Testis (tissue), 3 donors: ENCODE measurements around the gene RAB3A. TPM values are rescaled to one million over a fixed set of nuclear protein-coding genes. Genes with fewer than 3 reads are reported as not detected.

ENCODE experiments used
- DNase-seq: peaks from one replicate; pipeline ENCODE4 v3.0.0-alpha.2; 2019
- H3K27ac ChIP-seq, 2 donors: fragments of 200-600 bp; sonication (generic); one replicate each; pipeline ENCODE4 v1.5.1; 2019
- H3K27me3 ChIP-seq: fragments of 200-600 bp; sonication (generic); one replicate; pipeline ENCODE4 v1.5.1; 2019
- H3K36me3 ChIP-seq: fragments of 200-600 bp; sonication (generic); one replicate; pipeline ENCODE4 v1.5.1; 2017; ENCODE audit warnings: low read depth; ENCODE audit errors: missing control alignments
- H3K4me1 ChIP-seq: fragments of 200-600 bp; sonication (generic); one replicate; pipeline ENCODE4 v1.5.1; 2019
- H3K4me3 ChIP-seq, 2 donors: fragments of 200-600 bp; sonication (generic); one replicate each; pipeline ENCODE4 v1.5.1; 2017 to 2019
- H3K9me3 ChIP-seq: fragments of 200-600 bp; sonication (generic); one replicate; pipeline ENCODE4 v1.5.1; 2017
- POLR2A ChIP-seq: fragments of 450-650 bp; IDR thresholded peaks from one replicate; pipeline ENCODE4 v1.6.1; 2017; ENCODE audit warnings: antibody characterized with exemption, mild to moderate bottlenecking, moderate library complexity
- WGBS, 2 donors: methylation state at CpG; one replicate each; pipeline ENCODE4 v1.1.5; 2018; 5-methylcytosine and 5-hydroxymethylcytosine counted together
- intact Hi-C: fragments of 100-400 bp; cut with DNase I; formaldehyde crosslinking; loops from one replicate; pipeline ENCODE4 v1.15.1; 2023; ENCODE audit warnings: low total_unique reads
- polyA plus RNA-seq: library from polyadenylated mRNA; stranded (reverse); fragments of 350-450 nt; fragmentation: Illumina TruSeq; extraction: RNeasy Lipid Tissue Mini Kit (QIAGEN cat#74804); gene quantifications from one replicate; pipeline ENCODE4 v1.2.3, GENCODE V29; 2014; ENCODE audit warnings: low read depth, low replicate concordance; ENCODE audit not compliant: insufficient read depth
- total RNA-seq, 2 donors: library from RNA; depleted of rRNA; stranded (reverse); fragments of >200 nt; gene quantifications; one replicate each; pipeline ENCODE4 v1.2.3, GENCODE V29; 2016
- TF ChIP-seq, protein P1 (sequence below), 3 experiments: fragments of 450-650 bp in 2 of 3; fragments of 200-600 bp in 1 of 3; sonication (generic) in 1 of 3; IDR thresholded peaks; one replicate each; pipeline ENCODE4 v1.5.1; 2016 to 2019; ENCODE audit warnings: antibody characterized with exemption in 3 of 3, mild to moderate bottlenecking in 2 of 3, moderate library complexity in 1 of 3

Gene RAB3A
- total and polyA plus RNA-seq, 3 donors from 2014 or later: 2.8 to 6.3 (median 4.6) TPM

DNA sequence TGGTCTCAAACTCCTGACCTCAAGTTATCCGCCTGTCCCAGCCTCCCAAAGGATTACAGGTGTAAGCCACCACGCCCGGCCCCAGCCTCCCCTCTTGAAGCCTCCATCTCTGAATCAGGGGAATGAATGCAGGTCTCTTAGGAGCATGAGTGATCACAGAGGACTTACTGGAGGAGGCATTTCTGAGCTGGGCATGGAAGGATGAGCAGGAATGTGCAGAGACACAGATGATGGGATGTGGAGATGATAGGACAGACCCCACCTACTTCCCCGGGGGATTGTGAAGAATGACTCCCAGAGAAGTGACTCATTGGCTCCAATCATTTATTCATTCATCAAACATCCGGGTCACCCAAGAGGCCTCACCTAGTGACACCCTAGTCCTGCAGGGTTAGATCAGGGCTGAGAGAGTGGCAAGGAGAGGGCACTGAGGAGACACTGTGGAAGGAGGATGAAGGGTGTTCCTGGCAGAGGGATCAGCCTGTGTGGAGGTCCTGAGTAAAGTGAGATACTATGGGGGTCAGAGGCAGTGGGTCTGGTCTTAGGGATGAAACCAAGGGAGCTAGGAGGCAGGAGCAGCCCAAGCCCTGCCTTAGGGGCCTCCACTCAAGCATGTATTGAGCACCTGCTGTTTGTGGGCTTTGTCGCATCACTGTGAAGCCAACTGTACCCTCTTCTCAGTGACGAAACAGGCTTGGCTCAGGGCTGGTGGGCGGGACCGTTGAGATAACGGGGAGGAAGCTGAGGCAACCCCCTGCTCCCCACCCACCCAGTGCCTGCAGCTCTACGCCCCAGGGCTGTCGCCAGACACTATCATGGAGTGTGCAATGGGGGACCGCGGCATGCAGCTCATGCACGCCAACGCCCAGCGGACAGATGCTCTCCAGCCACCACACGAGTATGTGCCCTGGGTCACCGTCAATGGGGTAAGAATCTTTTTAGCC is 27.2 kb downstream of the RAB3A start:
- no peak overlapping the region for H3K27ac ChIP-seq
- no peaks in the 10 kb centered on the region for H3K36me3 ChIP-seq
- intact Hi-C loops: no loop called here
- H3K4me1 ChIP-seq: peaks cover 9% of the 10 kb centered on the region
- TF ChIP-seq, protein P1, sequence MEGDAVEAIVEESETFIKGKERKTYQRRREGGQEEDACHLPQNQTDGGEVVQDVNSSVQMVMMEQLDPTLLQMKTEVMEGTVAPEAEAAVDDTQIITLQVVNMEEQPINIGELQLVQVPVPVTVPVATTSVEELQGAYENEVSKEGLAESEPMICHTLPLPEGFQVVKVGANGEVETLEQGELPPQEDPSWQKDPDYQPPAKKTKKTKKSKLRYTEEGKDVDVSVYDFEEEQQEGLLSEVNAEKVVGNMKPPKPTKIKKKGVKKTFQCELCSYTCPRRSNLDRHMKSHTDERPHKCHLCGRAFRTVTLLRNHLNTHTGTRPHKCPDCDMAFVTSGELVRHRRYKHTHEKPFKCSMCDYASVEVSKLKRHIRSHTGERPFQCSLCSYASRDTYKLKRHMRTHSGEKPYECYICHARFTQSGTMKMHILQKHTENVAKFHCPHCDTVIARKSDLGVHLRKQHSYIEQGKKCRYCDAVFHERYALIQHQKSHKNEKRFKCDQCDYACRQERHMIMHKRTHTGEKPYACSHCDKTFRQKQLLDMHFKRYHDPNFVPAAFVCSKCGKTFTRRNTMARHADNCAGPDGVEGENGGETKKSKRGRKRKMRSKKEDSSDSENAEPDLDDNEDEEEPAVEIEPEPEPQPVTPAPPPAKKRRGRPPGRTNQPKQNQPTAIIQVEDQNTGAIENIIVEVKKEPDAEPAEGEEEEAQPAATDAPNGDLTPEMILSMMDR (IDR thresholded peaks at IDR 0.05): no peak
- no peak for TF ChIP-seq POLR2A
- WGBS, 2 donors: 88% methylated on average over 18 of the region's 19 CpGs
- no peaks in the 10 kb centered on the region for H3K27me3 ChIP-seq
- no peak overlapping the region for H3K4me3 ChIP-seq
- no peak for DNase-seq
- no peaks in the 10 kb centered on the region for H3K9me3 ChIP-seq

DNA sequence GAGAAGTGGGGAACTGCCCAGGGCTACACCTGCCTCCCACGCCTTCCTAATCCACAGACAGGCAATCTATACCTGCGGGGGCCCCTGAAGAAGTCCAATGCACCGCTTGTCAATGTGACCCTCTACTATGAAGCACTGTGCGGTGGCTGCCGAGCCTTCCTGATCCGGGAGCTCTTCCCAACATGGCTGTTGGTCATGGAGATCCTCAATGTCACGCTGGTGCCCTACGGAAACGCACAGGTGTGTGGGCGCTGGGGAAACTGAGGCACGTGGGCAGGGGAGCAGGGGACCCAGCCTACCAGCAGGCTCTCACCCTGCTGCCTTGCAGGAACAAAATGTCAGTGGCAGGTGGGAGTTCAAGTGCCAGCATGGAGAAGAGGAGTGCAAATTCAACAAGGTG is 28.9 kb downstream of the RAB3A start:
- 90 to 92% methylated on average over 4 to 11 of the region's 11 CpGs for WGBS, 2 donors
- Histone ChIP-seq H3K27ac (no peak overlapping the region), H3K27me3 (no peaks in the 10 kb centered on the region), H3K4me3 (no peak overlapping the region), H3K36me3 (no peaks in the 10 kb centered on the region), H3K4me1 (peaks cover 9% of the 10 kb centered on the region), H3K9me3 (no peaks in the 10 kb centered on the region)
- intact Hi-C loops: no loop called here
- DNase-seq: no peak
- TF ChIP-seq, protein P1 (IDR thresholded peaks at IDR 0.05): no peak
- no peak for TF ChIP-seq POLR2A

DNA sequence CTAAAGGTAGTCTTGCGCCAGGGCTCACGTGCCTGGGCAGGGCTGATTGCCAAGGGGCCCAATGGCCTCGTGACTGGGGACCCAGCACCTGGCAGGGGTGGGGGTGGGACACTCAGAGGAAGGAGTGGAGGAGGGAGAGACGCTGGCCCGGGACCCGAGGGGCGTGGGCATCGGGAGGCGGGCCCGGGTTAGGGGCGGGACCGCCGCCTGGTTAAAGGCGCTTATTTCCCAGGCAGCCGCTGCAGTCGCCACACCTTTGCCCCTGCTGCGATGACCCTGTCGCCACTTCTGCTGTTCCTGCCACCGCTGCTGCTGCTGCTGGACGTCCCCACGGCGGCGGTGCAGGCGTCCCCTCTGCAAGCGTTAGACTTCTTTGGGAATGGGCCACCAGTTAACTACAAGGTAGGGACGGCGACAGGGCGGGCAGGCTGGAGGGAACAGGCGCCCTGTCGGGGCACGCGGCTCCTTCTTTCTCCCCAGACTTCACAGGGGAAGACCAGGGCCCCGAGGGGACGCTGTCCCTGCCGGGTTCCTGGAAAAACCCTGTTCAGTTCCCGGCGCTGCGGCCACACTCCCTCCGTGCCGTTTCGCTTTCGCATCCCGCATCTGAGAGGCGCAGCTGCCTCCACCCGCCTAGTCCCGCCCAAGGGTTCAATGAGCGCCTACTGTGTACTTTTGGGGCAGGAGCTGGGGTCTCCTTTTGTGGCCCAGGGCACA is 30.1 kb downstream of the RAB3A start, which contains the start of gene IFI30:
Gene IFI30, plus strand, starts transcription at position 242 of the 717 bp plus-strand sequence. Its CDS starts 29 bp downstream, at position 271.
- intact Hi-C loops: no loop called here
- peak within 1 kb of the TSS; percentile 55 to 65 for H3K4me3 ChIP-seq
- TF ChIP-seq POLR2A: no peak
- TF ChIP-seq, protein P1 (IDR thresholded peaks at IDR 0.05): no peak
- H3K36me3 ChIP-seq: no peaks in the 10 kb centered on the region
- H3K27me3 ChIP-seq: no peaks in the 10 kb centered on the region
- no peaks in the 10 kb centered on the region for H3K9me3 ChIP-seq
- WGBS, 2 donors: 1 to 2% methylated on average over 13 to 47 of the region's 47 CpGs
- peak within 1 kb of the TSS in 1 of 2 donors; percentile 26 for H3K27ac ChIP-seq
- peaks cover 9% of the 10 kb centered on the region for H3K4me1 ChIP-seq
- peak; percentile 62 for DNase-seq

DNA sequence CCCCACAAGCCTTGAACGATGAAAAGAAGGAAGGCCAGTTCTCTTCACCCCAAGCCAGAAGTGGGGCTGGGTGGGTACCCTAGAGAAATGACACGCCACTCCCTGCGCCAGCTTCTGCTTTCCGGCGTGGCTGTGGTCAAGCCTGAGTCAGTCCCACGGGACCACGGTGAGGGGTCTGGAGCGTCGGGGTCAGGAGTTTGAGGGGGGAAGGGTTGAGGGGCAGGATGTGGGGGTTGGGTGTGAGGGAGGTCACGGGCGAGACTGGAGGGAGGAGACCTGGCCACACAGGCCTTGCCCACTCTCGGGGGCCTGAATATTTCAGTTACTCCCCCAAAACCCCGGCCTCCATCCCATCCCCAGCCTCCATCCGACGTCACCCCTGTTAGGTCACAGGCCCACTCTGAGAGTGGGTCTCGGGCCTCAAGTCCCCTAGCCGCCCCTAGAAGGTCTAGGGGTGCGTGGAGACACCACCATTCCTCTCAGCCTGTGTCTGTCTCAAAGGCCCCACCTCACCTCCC is 30.7 kb downstream of the RAB3A start:
- WGBS, 2 donors: 33 to 56% methylated on average over 10 to 18 of the region's 18 CpGs
- H3K27me3 ChIP-seq: no peaks in the 10 kb centered on the region
- no peak for DNase-seq
- TF ChIP-seq POLR2A: no peak
- TF ChIP-seq, protein P1 (IDR thresholded peaks at IDR 0.05): no peak
- peak overlapping the region in 1 of 2 donors; percentile 26 for H3K27ac ChIP-seq
- H3K9me3 ChIP-seq: no peaks in the 10 kb centered on the region
- no peaks in the 10 kb centered on the region for H3K36me3 ChIP-seq
- H3K4me3 ChIP-seq: peak overlapping the region in 1 of 2 donors; percentile 65
- intact Hi-C loops: no loop called here
- H3K4me1 ChIP-seq: peaks cover 9% of the 10 kb centered on the region
